ENCODE data around the gene TIMMDC1. TPM values are rescaled to one million over a fixed set of nuclear protein-coding genes. Genes with fewer than 3 reads are reported as not detected.

Gene TIMMDC1
- total RNA-seq, 3 donors from 2014 or later = 40.8 to 54.1 (median 47.1) TPM

GRCh38 chr3:119494597-119494996, 3.8 kb upstream of the TIMMDC1 start:
- H3K4me3 ChIP-seq = no peak overlapping the region
- H3K27me3 ChIP-seq = no peaks in the 10 kb centered on the region
- no peak for DNase-seq (ENCODE audit: low spot score in 2 of 2)
- H3K4me1 ChIP-seq = no peaks in the 10 kb centered on the region
- H3K27ac ChIP-seq = no peak overlapping the region
- H3K9me3 ChIP-seq = no peaks in the 10 kb centered on the region
- intact Hi-C loops (cut with DNase I; ENCODE audit: low total_unique reads) = no loop called here
- peaks cover 4% of the 10 kb centered on the region for H3K36me3 ChIP-seq
- TF ChIP-seq POLR2A (IDR thresholded peaks at IDR 0.05) (no peak), CTCF (IDR thresholded peaks at IDR 0.05) (no peak)

DNA sequence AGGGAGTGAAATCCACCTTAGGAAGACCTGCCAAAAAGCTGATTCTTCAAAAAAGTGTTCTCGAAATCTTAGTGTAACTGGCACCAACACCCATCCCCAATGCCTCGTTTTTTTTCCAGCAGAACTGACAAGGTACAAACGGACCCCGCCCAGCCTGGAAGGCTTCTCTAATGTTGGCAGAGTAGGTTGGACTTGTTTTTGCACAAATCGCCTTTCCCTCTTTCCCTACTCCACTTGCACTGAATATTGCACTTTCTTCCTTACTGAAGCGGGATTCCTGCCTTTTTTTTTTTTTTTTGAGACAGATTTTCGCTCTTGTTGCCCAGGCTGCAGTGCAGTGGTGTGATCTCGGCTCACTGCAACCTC, 544 bp upstream of the TIMMDC1 start:
- no peaks in the 10 kb centered on the region for H3K9me3 ChIP-seq
- intact Hi-C loops (cut with DNase I; ENCODE audit: low total_unique reads) = no loop called here
- peak overlapping the region; percentile 72 to 95 (median 94) for H3K4me3 ChIP-seq
- H3K36me3 ChIP-seq = no peaks in the 10 kb centered on the region
- no peak for DNase-seq (ENCODE audit: low spot score in 2 of 2)
- H3K27me3 ChIP-seq = no peaks in the 10 kb centered on the region
- H3K27ac ChIP-seq = peak overlapping the region; percentile 91 to 96
- H3K4me1 ChIP-seq = no peaks in the 10 kb centered on the region
- TF ChIP-seq POLR2A (IDR thresholded peaks at IDR 0.05) (no peak), POLR2AphosphoS5 (IDR thresholded peaks at IDR 0.05) (no peak), CTCF (IDR thresholded peaks at IDR 0.05) (no peak)

- Histone ChIP-seq H3K4me3 (no peak overlapping the region), H3K27ac (no peak overlapping the region), H3K4me1 (no peaks in the 10 kb centered on the region), H3K27me3 (no peaks in the 10 kb centered on the region), H3K9me3 (no peaks in the 10 kb centered on the region), H3K36me3 (peaks cover 8% of the 10 kb centered on the region)
- intact Hi-C loops (cut with DNase I; ENCODE audit: low total_unique reads) = no loop called here
- TF ChIP-seq CTCF (IDR thresholded peaks at IDR 0.05) (no peak), POLR2A (IDR thresholded peaks at IDR 0.05) (no peak), POLR2AphosphoS5 (IDR thresholded peaks at IDR 0.05) (no peak)
- no peak for DNase-seq (ENCODE audit: low spot score in 2 of 2)
Observed at GRCh38 chr3:119500265-119500664, 1.9 kb downstream of the TIMMDC1 start.

GRCh38 chr3:119500901-119501300, 2.6 kb downstream of the TIMMDC1 start:
- no peak for DNase-seq (ENCODE audit: low spot score in 2 of 2)
- Histone ChIP-seq H3K27ac (no peak overlapping the region), H3K9me3 (no peaks in the 10 kb centered on the region), H3K4me3 (no peak overlapping the region), H3K36me3 (peaks cover 8% of the 10 kb centered on the region), H3K4me1 (no peaks in the 10 kb centered on the region), H3K27me3 (no peaks in the 10 kb centered on the region)
- TF ChIP-seq POLR2AphosphoS5 (IDR thresholded peaks at IDR 0.05) = no peak
- TF ChIP-seq POLR2A (IDR thresholded peaks at IDR 0.05) = no peak
- TF ChIP-seq CTCF (IDR thresholded peaks at IDR 0.05) = no peak
- intact Hi-C loops (cut with DNase I; ENCODE audit: low total_unique reads) = no loop called here

- H3K27me3 ChIP-seq = no peaks in the 10 kb centered on the region
- TF ChIP-seq CTCF (IDR thresholded peaks at IDR 0.05) (no peak), POLR2A (IDR thresholded peaks at IDR 0.05) (no peak), POLR2AphosphoS5 (IDR thresholded peaks at IDR 0.05) (no peak)
- no peaks in the 10 kb centered on the region for H3K9me3 ChIP-seq
- no peak for DNase-seq (ENCODE audit: low spot score in 2 of 2)
- H3K36me3 ChIP-seq = peaks cover 12% of the 10 kb centered on the region
- no peak overlapping the region for H3K27ac ChIP-seq
- intact Hi-C loops (cut with DNase I; ENCODE audit: low total_unique reads) = no loop called here
- no peak overlapping the region for H3K4me3 ChIP-seq
- H3K4me1 ChIP-seq = no peaks in the 10 kb centered on the region
Observed at GRCh38 chr3:119506631-119507030, 8.3 kb downstream of the TIMMDC1 start.
